H4 (cell line): ENCODE measurements around the gene SLC25A39. TPM values are rescaled to one million over a fixed set of nuclear protein-coding genes. Genes with fewer than 3 reads are reported as not detected.
A peak's percentile ranks its signal among the peaks of the same experiment; 100 is the strongest.
"Not testable (repeated sequence)": the region's sequence is repeated elsewhere in the genome, so short reads cannot be mapped to it uniquely, and the experiment has no call there.

Experiments
- DNase-seq: peaks from one replicate; pipeline ENCODE4 v3.0.0-alpha.2; 2015; ENCODE audit warnings: low spot score
- total RNA-seq: library from RNA; depleted of rRNA; stranded (reverse); fragments of >200 nt; shearing (Covaris generic); gene quantifications from 2 replicates; pipeline ENCODE4 v1.2.3, GENCODE V29; 2014; rRNA removed

Gene SLC25A39, protein sequence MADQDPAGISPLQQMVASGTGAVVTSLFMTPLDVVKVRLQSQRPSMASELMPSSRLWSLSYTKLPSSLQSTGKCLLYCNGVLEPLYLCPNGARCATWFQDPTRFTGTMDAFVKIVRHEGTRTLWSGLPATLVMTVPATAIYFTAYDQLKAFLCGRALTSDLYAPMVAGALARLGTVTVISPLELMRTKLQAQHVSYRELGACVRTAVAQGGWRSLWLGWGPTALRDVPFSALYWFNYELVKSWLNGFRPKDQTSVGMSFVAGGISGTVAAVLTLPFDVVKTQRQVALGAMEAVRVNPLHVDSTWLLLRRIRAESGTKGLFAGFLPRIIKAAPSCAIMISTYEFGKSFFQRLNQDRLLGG
- 90.3 and 108 TPM in 2 replicates for total RNA-seq

DNA sequence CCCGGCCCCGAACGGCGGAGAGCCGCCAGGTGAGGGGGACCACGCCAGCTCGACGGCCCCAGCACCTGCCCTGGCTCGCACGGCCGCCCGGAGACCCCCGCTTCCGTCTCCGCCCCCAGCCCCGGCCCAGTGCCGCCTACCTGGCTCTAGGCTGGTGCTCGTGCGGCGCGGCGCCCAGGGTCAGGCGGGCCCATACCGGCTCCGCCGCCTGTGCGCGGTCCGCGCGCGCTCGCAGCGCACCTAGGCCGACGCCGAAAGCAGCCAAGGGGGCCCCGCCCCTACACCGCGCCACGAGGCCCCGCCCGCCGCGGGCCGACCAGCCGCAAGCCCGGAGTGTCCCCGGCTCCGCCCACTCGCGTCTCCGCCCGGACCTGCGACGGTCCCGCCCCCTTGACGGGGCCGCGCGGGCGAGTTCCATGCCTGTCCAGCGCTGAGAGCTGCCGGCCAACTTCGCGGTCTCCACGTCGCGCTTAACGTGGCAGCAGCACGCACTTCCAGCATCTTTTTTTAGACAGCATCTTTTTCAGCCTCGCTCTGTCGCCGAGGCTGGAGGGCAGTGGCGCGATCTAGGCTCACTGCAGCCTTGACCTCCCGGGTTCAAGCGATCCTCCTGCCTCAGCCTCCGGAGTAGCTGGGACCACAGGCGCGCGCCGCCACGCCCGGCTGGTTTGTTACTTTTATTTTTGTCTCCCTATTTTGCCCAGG, at the start of gene SLC25A39:
SLC25A39 (minus strand) TSS at position 253 of the 705 bp plus-strand sequence. CDS start 1,261 bp downstream, outside the sequence.
- peak; percentile 79 for DNase-seq

DNA sequence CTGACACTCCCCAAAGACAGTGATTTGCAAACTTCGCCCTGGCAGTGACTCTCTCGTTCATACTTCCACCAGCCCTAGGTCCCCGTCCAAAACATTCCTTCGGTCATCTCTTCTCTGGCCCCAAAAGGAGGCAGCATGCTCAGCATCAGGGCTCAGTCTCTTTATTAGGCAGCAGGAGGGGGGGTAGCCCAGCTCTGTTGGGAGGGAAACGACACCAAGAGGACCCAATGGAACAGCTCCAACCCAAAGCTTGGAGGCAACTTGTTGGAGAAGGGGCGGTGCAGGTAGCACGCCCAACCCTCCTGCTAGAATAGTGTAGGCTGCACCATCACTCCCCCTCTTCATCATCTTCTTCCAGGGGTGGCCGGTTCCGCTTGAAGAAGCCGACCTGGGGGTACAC, 47.4 kb upstream of the SLC25A39 start:
- no peak for DNase-seq

DNA sequence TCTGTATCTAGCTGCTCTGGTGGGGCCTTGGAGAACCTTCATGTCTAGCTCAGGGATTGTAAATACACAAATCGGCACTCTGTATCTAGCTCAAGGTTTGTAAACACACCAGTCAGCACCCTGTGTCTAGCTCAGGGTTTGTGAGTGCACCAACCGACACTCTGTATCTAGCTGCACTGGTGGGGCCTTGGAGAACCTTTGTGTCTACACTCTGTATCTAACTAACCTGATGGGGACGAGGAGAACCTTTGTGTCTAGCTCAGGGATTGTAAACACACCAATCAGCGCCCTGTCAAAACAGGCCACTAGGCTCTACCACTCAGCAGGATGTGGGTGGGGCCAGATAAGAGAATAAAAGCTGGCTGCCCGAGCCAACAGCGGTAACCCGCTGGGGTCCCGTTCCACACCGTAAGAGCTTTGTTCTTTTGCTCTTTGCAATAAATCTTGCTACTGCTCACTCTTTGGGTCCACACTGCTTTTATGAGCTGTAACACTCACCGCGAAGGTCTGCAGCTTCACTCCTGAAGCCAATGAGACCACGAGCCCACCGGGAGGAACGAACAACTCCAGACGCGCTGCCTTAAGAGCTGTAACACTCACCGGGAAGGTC, 44.9 kb upstream of the SLC25A39 start:
- not testable (repeated sequence) for DNase-seq

DNA sequence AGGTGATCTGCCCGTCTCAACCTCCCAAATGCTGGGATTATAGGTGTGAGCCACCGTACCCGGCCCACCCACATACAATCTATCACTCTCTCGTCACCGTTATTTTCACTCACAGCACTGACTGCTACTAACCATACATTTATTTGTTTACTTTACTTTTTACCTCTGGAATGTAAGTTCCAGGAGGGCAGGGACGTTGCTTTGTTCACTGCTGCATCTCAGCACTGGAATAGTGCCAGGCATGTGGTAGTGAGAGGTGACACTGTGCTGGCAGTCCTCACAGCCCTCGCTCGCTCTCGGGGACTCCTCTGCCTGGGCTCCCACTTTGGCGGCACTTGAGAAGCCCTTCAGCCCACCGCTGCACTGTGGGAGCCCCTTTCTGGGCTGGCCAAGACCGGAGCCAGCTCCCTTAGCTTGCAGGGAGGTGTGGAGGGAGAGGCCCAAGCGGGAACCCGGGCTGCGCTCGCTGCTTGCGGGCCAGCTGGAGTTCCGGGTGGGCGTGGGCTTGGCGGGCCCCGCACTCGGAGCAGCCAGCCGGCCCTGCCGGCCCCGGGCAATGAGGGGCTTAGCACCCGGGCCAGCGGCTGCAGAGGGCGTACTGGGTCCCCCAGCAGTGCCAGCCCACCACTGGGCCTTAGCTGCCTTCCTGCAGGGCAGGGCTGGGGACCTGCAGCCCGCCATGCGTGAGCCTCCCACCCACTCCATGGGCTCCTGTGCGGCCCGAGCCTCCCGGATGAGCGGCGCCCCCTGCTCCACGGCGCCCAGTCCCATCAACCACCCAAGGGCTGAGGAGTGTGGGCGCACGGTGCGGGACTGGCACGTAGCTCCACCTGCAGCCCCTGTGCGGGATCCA, 44.0 kb upstream of the SLC25A39 start:
- not testable (repeated sequence) for DNase-seq

DNA sequence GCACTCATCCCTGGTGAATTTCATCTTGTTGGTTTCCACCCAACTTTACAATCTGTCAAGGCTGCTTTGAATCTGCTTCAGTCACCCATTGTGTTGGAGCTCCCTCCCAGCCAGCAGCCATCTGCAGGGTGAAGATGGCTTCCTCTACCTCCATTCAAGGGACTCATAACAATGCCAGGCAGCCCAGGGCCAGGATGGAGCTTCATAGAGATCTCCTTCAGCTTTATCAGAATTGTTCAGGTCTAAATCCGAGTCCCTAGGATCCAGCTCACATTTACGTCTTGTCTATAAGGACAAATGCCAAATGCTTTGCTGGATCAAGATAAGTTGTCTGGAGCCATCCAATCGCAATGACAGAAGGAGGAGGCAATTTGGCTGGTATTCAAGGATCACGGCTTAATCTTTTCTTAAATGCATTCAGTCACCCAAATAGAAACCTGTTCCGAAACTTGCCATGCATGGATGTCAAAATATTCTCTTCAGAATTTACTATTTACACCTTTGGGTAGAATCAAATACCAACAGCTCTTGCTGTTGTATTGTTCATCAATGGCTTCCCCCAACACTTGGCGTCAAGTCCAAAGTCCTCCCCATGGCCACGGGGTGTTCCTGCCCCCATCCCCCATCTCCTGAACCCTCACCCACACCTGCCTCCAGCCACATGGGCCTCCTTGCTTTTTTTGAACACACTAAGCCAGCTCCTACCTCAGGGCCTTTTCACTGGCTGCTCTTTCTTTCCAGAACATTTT, 42.8 kb upstream of the SLC25A39 start:
- no peak for DNase-seq

DNA sequence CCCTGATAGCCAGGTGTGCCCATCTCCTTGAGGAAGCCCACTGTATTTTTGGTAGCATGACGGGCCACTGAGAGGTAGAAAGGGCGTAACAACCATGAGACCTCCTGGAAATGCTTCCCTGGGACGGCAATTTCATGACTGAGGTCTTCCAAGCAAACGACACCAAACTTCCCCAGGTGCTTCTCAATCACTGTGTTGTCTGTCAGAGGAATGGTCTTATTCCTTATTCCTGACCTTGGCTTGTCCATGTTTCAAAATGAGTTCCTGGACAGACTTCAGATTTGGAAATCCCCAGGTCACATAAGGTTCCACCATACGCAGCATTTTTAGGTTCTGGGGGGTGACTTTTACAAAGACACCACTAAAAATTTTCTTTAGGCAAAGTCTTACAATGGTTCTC, 40.4 kb upstream of the SLC25A39 start:
- not testable (repeated sequence) for DNase-seq

DNA sequence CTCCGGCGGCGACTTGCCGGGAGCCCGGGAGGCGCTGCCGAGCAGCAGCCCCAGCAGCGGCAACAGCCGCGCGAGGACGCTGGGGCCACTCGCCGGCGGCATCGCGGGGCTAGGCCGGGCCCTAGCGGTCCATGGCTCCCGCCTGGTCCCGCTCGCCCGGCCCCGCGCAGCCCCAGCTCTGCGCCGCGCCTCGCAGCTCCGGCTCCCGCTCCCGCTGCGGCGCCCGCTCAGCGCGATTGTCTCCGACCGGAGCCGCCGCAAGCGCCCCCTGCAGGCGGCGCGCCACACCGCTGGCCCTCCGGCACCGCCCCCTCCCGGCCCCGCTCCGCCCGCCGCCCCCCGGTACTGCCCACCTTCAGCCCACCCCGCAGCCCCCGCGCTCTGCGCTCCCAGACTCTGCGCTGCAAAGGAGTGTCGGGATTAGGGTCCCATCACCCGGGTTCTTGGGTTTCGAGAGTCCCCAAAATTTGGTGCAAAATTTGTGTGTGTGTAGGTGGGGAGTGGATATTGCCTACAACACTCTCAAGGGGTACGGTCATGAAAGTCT, 39.1 kb upstream of the SLC25A39 start, which contains the start of gene FAM171A2:
FAM171A2 (minus strand) TSS at position 241 of the 547 bp plus-strand sequence; CDS start at position 102, 139 bp downstream.
- DNase-seq, result no peak

DNA sequence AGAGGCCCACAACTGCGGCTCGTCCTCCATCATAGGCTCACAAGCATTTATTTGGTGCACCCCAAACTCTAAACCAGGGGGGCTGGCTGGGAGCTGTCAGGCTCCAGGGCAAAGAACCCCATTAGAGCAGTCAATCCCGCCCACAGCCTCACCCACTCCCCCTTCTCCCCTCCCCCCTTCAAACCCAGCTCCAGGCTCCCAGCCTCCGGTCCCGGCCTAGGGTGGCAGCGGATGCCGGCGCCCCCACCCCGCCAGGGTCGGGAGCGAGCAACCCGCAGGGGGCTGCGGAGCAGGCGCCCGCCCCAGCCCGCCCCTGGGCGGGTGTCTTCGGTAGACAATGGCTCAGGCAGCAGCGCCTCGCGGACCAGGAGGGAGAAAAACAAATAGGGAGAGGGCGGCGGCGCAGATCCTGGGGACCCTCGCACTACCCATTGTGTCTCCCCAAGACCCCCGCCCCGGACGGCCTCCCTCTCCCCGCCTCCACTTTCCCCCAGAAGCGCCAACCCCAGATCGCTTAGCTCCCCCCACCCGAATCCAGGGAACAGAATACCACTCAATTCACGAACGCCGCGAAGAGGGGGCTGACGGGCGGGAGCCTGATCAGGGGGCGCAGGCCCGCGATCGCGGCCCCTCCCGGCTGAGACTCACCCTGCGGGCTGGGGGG, 38.5 kb upstream of the SLC25A39 start:
- no peak for DNase-seq

DNA sequence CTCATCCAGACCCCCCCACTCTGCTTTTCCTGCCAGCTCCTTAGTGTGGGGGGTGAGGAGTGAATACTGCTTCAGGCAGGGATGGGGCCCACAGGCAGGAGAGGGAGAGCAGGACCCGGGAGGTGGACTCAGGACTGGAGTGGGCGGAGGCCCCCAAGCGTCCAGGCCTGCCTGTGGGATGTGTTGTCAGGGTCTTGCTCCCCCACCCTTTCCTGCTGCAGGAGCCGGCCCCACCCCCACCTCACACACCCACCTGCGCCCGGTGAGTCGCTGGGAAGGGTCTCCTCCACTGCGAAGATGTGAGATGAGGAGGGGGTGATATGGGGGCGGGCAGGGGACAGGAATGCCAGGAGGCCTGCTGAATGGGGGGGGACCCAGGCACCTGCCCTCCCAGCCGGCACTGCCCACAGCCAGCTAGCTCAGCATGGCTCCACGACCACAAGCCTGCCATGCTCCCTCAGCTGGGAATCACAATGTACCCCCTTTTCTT, 37.9 kb upstream of the SLC25A39 start:
- no peak for DNase-seq

DNA sequence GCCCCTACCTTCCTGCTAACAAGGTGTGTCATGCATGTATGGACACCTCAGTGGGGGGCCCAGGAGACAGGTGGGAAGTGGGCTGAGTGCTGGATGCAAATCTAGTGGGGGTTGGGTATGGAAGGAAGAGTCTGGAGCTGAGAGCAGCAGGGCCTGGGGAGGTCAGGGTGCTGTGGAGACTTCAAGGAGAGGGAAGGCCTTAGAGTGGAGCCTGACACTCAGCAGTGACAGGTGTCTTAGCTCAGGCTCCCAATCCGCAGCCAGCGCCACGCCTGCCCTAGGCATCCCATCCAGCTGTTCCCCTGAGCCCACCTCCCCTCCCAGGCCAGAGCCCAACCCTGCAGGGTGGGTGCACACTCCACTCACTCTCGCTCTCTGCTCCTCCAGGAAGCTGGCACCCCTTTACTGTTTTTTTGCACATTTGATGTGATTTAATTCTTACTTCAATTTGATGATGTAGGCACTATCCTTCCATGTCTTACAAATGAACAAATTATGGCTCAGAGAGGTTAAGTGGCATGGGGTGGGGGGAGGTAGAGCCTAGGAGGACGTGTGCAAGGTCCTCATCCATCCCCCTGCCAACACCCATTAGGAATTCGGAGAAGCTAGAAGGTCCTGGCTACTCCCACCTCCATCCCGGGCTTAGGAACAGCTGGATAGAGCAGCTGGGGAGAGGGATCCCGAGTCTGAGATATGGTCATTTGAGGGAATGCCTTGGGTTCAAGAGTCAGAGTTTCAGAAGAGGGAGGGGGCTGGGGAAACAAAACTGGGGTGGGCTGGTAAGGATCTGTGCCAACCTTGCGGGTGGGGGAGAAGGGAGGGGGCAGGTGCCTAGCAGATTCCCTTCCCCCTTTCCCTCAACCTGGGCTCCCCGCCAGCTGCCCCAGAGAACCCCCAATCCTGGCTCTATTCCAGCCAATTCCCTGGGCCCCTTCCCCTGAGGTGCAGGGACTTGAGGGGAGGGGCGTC, 37.0 kb upstream of the SLC25A39 start:
- no peak for DNase-seq

DNA sequence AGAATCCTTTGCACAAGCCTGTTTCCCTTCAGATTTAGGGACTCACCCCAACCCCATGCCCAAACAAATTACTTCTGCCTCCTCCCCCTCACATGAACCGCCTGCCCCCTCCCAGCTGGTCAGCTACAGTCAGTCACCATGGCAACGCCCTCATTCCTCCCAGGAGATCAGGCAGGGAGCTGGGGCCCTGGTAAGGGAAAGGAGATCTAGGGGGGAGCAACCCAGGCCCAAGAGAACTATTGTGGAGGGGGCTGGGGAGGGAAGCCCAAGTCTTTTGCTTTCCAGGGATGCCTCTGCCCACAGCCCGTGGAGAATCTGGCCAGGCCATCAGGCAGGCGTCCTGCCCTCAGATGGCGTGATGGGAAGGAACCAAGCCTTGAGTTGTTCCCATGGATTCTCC, 36.2 kb upstream of the SLC25A39 start:
- DNase-seq, result no peak

DNA sequence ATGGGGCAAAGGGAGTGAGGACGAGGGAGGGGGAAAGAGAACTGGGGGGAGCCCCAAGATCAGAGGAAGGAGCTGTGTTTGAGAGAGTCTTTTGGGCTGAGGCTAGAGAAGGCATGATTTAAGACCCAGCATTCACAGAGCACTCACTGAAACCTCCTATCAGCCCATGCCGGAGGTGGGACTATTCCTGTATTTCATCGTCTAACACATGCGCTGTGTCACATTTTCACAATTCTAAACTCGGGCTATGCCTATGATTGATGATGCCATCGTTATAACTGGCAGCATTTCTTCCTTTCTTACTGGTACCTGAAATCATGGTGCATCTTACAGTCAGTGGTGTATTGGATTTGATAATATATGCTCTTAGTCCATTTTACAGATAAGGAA, 35.5 kb upstream of the SLC25A39 start:
- no peak for DNase-seq

DNA sequence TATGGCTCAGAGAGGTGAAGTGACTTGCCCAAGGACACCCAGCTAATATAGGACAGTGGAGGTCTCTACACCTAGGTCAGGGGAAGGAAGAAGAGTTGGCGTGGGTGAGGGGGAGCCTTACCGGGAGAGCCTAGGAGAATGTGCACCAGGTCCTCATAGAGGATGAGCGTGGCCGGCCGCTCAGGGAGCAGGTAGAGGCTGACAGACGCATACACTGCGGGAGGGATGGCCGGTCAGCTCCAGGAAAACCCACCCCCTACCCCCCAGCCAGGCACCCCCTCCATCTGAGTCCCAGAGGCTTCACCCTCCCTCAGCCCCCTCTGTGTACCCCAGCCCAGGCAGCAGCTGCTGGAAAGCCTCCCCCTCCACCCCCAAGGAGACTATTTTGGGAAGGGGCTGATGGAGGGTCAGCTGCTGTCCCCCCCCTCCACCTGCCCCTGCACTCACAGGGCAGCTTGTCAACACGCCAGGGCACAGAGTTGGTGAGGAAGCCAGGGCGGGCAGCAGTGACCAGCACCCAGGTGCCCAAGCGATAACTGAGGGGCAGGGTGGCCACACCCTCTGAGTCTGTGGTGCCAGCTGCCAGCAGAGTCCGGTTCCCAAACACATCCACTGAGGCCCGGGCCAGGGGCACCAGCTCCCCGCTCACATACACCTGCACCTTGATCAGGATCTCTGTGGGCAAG, 35.0 kb upstream of the SLC25A39 start:
- no peak for DNase-seq

DNA sequence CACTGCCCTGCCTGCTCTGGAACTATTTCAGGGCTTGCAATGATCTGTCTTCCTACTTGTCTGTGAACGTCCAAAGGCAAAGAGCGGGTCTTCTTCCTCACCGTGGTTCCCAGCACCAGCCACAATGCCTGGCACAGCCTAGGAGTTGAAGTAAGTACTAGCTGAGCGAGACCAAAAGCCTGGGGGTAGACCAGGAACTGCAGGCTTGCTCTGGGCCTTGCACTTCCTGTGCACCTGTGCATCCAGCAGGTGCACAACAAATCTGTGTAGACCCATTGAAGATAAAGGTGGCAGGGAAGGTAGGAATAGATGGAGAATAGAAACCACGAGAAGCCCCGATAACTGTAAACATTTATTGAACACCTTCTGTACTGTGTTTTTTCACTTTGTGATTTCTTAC, 34.4 kb upstream of the SLC25A39 start:
- no peak for DNase-seq

DNA sequence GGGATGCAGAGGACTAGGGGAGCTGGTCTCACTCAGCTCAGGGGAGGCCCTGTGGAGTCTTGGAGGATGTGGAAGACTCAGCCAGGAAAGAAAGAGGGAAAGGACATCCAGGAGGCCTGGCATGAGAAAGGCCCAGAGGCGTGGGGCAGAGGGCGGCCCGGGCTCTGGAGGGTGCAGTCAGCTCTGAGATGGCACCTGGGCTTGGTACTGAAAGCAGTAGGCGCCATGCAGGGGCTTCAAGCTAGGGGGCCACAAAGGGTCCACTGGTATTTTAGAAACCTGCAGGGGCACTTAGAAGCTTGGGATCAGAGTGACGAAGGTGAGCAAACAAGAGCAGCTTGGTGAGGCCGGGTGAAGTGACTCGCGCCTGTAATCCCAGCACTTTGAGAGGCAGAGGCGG, 33.4 kb upstream of the SLC25A39 start:
- no peak for DNase-seq

DNA sequence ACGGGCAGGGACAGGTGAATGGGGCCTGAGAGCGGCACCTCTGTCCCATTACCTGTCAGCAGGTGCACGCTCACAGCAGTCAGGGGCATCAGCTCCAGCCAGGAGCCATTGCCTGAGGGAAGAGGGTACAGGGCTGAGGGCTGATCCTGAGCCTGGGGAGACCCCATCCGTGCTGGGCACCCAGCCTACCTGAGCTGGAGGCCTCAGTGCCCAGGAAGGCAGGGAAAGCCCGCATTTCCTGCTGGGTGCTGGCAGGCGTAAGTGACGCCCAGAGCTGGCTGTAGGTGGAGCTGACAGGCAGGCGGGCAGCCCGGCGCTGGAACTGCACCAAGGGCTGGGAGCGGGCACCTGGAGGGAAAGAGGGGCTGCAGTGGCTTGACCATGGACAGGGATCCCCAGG, 31.6 kb upstream of the SLC25A39 start:
- no peak for DNase-seq

DNA sequence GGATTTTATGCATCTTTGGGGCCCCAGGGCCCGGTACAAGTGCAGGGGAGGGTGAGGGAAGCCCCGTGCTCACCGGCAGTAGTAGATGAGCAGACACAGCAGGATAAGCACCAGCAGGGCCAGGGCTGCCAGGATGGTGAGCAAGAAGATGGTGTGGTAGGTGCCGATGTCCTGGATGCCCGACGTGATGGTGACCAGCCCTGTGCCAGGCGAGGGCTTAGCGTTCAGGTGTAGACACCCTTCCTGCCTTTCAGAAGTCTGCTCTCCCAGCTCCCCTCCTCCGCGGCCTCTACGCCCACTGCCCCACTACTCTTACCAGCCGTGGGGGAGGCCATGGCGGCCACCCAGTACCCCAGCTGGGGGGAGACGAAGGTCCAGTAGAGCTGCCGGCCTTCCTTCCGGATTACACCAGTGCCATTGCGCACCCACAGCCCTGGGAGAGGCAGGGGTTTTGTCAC, 31.0 kb upstream of the SLC25A39 start:
- no peak for DNase-seq
